Measurements from ENCODE around the gene TSPO2.
"Not testable (repeated sequence)": the region's sequence is repeated elsewhere in the genome, so short reads cannot be mapped to it uniquely, and the experiment has no call there.

TSPO2 gene, protein sequence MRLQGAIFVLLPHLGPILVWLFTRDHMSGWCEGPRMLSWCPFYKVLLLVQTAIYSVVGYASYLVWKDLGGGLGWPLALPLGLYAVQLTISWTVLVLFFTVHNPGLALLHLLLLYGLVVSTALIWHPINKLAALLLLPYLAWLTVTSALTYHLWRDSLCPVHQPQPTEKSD

DNA sequence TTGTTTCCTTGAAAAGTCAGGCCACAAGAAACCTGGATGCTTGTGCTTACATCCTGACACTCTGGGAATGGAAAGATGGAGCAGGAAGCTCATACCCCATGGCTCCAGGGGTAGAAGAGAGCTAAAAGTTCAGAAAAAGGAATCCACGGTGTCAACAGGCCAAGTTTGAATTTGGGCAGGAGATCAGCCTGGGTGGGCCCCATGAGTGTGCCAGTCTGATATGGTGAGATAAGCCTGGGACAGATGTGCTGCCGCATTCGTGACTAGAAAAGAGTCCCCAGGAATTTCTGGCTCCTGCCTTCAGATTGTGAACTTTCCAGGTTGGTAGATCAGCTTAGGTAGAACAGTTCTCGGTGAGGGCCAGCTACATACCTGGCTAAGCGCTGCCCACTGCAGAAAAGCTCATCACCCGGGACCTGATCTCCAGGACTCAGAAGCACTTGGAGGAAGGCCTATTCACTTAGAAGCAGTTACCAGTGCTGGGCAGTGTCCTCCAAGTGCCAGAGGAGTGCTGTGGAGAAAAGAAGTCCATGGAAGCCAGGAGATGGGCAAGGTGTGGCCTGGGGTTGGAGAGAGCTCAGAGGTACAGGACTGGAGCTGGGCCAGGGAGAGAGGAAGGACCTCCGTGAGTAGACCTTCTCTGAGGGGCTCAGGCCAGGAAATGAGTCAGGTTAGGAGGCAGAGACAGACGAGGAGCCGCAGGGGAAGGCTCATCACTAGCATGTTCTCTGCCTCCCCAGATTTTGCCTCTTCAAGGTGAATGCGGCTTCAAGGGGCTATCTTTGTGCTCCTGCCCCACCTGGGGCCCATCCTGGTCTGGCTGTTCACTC, at the start of gene TSPO2:
TSS of gene TSPO2 (plus strand) at position 242 of the 830 bp plus-strand sequence. CDS start at position 761, 519 bp downstream.
- no peak for DNase-seq

DNA sequence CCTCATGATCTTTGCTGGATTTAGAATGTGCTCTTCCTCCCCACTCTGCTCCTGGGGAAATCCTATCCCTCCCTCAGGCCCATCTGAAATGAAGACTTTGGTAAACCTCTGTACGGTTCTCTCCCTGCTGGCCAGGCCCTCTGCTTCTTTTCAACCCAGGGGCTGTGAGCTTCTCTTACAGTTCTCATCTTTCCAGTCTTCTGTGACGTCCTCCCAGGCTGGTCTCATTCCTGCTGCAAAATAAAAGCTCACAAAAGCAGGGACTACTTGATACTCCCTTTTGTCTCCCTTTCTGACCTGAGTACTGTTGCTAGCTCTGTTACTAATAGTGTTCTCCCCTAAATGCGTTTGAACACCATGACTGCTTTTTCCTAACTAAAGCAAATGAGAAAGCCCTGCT, 49.5 kb upstream of the TSPO2 start:
- DNase-seq: no peak

DNA sequence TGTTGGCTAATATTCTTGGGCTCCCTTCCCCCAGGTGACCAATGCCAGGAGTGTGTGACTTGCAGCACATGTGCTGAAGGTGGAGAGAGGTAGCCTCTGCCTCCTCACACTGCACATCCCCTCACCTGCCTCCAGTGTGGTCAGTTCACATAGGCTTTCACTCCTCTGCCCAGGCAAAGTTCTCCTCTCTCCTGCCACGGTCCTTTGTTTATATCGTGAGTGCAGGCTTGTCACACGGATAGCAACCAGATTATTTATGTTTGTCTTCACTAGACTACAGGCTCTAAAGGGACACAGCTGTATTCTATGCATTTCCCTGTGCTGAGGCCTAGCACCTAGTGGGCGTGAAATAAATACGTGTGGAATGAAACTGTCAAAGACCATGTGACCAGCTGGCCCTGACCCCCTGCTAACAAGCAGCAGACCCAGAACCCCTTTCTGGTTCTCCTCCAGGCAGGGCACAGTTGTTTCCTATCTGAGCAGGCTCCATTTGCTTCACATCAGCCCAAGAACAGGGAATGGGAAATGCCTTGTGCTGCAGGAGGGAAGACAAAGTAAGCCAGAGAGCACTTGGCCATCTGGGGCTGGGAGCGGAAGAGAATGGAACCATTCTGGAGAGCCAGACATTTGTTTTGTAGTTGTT, 45.6 kb upstream of the TSPO2 start:
- no peak for DNase-seq

DNA sequence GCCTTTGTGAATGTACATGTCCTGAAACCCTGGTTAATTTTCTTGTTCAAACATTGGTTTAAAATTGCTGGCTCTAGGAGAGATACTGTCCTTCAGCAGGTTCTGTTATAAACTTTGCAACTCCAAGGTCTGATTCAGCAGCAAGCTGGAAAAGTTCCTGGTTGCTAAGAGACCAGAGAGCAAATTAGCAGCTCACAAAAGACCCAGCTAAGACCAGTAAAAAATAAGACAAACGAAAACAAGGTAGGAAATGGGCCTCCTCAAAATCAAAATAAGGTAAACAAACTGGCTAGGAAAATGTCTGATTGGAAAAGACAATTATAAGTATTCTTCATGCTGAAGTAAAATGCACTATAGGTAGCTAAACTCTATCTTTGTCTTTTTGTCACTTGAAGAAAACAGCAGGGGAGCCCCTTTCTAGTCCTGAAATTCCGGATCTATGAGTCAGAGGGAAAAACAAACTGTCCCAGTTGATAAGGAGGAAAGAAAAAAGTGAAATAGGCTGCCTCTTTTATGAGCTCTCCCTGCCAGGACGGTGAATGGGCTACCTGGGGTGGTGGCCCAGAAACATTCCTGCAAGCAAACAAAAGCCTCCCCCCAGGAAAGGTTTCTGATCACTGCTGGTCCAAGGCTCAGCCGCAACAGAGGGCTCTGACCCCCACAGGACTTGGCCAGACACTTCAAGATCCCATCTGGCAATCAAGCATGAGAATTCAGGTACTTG, 44.9 kb upstream of the TSPO2 start:
- no peak for DNase-seq

DNA sequence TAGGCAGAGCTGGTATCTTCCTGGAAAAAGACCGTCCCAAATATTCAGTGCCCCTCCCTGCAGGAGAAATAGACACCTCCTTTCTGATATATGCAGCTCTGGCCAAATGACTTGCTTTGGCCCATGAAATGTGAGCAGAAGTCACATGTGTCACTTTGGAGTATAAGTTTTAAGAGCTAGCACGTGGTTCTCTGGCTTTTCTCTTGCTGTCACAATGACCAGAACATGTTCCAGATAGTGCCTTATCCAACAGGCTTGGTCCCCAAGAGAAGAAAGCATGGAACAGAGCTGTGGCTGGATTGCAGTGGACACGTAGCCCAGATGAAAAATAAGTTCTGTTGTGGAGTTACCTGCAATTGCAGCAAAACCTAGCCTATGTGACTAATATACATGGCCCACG, 43.6 kb upstream of the TSPO2 start:
- DNase-seq: no peak

DNA sequence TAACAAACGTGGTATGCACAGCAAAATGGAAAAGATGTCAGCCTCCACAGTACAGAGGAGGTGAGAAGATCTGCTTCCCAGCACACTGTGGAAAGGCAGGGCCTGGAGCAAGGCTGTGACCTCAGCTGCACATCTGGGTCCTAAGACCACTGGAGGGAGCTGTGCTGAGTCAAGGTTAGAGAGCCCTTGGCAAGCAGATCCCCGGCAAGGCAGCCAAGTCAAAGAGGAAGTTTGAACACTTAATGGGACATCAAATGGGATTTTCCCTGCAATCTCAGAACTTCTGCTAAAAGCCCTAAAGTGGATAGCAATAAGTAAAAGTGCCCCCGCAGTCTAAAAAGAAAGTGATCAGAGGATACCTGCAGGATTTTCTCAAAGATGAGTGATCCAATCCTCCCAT, 42.7 kb upstream of the TSPO2 start:
- DNase-seq: peak; percentile 70 to 84

DNA sequence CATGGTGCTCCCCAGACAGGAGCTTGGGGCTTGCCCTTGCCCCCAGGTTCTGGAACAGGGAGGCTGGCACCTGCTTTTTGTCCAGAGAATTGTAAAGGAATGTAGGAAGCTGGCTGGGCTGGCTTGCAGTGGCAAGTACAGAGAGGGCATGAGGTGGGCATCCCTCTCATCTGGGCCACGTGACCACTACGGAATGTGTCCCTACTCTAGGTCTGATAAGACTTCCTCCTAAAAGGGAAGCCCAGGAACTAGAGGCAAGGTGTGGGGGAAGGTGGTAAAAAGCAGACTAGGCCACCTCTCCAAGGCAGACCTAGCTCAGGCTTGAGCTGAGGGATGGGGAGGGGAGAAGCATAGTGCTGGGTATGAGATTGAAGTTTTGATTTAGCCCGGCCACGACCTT, 42.0 kb upstream of the TSPO2 start:
- no peak for DNase-seq

DNA sequence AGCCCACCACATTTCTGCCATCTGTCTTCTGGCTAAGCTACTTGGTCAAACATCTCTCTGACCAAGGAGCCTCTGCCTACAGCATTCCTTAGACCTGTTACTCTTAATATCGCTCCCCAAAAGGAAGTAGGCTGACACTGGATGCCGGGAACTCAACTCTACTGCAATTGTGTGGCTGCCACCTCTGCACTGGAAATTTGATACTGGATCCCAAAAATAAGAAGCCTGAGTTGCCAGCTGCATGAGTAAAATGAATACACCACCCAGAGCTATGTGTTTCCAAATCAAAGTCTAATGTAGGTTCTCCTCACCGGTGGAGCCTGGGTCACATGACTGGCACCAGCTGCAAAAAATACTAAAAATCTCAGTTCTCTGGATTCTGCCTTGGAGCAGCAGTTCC, 40.1 kb upstream of the TSPO2 start:
- no peak for DNase-seq

DNA sequence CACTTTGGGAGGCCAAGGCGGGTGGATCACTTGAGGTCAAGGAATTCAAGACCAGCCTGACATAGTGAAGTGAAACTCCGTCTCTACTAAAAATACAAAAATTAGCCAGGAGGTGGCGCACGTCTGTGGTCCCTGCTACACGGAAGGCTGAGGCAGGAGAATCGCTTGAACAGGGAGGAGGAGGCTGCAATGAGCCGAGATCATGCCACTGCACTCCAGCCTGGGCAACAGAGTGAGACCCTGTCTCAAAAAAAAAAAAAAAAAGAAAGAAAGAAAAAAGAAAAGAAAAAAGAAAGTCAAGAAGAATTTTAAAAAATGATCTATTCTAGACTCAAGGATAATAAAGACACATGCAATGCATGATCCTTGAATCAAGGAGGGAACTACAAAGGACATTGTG, 36.0 kb upstream of the TSPO2 start:
- peak; percentile 54 to 73 for DNase-seq

DNA sequence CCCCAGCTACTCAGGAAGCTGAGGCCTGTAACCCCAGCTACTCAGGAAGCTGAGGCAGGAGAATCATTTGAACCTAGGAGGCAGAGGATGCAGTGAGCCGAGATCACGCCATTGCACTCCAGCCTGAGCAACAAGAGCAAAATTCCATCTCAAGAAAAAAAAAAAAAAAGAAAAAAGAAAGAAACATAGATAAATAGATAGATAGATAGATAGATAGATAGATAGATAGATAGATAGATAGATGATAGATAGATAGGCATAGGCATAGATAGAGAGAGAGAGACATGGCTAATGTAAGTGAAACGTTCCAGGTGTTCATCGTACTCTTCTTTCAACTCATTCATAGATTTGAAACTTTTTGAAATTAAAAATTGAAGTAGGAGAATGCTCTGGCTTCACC, 35.3 kb upstream of the TSPO2 start:
- DNase-seq: not testable (repeated sequence)

DNA sequence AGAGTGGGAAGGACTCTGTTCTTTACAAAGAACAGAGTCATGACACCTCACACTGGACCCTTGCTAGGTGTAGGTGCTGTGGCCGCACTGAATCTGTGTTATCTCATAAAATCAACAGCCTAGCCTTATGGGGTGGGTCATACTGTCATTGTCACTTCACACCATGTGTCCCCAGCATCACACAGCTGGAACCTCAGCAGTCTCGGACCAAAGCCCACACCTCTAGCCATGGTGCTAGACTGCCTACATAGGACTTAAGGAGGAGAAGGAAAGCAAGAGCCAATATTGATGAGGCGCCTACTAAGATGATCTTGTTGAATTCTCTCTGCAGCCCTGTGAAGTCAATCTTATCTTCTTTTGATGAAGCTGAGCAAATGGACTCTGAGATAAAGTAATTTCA, 34.3 kb upstream of the TSPO2 start:
- DNase-seq: no peak

DNA sequence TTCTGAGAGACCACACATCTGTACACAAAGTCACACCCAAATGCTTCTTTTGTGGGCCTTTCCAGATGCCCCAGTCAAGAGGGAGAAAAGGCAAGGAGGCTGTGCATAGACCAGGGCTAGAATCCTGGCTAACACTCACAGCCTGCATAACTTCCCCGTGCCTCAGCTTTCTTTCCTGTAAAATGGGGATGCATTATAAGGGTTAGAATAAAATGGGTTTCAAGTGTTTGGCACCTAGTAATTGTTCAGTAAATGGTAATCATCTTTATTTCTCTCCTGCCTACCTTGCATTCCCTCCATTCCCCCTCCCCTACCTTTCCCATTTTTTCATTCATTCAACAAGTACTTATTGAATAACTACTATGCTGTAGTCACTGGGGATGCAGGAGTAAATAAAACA, 32.6 kb upstream of the TSPO2 start:
- DNase-seq: no peak

DNA sequence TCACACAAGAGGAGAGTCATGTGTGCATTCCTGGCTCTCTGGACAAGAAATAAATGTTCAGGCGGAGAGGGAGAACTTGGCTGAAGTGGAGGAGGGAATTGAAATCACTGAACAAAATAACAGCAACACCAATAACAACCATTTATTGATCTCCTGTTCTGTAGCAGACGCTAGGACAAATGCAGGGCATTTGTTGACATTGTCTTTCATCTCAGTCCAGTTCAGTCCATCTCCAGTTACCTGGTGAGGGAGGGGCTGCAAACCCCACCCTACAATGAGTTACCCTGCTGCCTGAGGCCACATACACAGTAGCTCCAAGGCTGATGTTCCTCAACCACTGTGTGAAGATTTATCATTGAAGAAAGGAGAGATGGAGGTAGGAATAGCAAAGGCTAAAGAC, 30.6 kb upstream of the TSPO2 start:
- DNase-seq: no peak

DNA sequence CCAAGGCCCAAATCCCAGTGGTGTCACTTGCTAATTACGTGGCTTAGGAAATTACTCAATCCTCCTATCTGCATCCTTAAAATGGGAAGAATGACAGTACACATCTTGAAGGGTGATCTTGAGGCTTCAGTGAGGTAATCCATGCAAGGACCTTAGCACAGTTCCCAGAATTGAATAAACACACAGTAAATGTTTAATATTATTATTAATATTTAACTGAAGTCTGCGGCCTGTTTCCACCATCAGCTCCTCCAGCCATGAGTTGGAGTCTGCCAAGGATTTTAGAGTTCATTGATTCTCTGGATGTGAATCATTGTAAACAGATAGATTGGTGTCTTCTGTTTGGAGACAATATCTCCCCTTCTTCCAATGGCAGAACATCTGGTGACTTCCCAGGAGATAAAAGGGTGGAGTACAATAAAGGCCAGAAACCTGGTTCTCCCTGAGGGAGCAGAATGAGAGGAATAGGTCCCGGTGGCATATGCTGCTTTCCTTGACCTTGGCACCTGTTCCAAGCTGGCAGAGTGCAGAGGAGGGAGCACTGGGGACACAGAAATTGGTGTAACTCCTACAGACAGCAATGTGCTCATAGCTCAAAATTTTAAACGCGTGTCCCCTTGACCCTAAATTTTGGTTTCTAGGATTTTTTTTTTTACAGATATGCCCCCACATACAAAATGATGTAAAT, 28.7 kb upstream of the TSPO2 start:
- DNase-seq: no peak

DNA sequence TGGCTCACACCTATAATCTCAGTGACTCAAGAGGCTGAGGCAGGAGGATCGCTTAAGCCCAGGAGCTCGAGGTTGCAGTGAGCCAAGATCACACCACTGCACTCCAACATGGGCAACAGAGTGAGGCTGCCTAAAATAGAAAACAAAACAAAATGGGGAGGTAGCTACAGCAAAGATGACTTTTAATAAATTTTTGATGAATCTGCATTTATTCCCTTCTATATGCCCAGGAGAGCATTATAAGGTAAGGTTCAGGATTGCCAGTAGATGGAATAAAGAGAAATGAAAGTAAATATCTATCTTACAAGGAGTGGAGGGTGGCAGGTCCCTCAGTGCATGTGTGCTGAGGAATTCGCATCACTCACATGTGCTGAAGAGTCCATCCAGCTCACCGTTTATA, 27.5 kb upstream of the TSPO2 start:
- no peak for DNase-seq

DNA sequence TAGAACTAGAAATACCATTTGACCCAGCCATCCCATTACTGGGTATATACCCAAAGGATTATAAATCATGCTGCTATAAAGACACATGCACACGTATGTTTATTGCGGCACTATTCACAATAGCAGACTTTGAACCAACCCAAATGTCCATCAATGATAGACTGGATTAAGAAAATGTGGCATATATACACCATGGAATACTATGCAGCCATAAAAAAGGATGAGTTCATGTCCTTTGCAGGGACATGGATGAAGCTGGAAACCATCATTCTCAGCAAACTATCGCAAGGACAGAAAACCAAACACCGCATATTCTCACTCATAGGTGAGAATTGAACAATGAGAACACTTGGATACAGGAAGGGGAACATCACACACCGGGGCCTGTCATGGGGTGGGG, 26.4 kb upstream of the TSPO2 start:
- not testable (repeated sequence) for DNase-seq

DNA sequence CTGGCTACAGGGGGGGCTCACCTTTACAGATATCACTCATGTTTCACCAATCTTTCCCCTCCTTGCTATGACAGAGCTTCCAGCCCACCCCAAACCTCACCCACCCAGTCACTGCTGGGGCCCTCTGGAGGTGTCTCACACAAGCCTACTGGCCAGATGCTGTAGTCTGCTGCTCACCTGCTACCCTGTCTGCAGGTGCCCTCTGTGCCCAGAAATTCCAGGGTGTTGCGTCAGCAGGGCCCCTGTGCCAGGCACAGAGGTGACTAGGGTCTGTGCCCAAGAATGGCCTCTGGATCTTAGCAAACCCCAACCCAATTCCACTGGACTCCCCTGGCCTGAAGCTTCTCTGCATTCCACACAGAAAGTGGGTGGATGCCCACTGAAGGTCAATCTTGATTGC, 24.6 kb upstream of the TSPO2 start:
- no peak for DNase-seq

DNA sequence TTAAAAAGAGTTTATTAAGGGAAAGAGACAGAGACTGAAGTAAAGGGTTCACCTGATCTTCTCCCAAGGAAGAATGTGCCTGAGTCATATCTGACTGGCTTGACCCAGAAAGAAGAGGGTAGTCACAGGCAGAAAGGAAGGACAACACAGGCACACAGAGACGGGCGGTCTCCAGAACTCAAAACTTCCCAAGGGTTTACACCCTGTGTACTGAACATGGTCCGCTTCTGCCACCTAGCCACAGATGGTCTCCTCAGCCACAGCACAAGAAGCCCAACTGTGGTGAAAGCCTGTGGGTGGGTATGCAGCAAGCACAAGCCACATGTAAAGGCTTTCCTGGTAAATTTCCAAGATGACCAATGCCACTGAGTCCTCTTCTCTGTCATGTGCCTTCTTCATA, 20.4 kb upstream of the TSPO2 start:
- no peak for DNase-seq

DNA sequence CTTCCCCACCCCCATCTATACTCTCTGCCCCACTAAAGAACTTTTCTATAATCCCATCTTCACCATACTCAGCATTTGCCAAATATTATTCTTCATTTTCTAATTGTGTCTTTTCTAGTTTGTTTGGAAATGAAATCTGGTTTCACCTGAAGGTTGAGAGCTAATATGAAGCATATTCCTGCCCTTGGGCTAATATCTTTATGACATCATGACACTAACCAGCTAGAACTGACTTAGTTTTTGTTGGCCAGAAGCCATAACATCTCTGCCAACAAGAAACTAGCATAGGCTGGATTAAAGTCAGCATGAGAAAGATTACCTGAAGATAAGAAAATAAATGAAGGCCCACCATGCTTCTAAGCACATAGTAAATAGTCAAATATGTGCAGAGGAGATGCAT, 20.0 kb upstream of the TSPO2 start:
- DNase-seq: no peak

DNA sequence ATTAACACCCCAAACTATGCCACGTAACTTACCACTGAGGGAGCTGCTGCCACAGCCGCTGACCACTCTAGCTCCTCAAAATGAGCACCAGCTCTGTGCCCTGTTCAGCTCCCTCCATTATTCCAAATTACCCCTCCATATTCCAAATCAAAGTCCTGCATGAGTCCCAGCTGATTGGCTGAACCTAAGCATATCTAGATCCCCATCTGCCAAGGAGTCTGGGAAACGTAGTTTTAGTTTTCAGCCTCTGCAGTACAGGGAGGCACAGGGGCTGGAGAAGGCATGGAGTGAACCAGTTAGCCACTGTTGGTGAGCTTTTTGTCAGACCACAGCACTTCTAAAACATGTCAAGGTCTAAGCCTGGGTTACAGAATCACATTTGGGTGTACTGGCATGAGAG, 19.2 kb upstream of the TSPO2 start:
- DNase-seq: no peak

DNA sequence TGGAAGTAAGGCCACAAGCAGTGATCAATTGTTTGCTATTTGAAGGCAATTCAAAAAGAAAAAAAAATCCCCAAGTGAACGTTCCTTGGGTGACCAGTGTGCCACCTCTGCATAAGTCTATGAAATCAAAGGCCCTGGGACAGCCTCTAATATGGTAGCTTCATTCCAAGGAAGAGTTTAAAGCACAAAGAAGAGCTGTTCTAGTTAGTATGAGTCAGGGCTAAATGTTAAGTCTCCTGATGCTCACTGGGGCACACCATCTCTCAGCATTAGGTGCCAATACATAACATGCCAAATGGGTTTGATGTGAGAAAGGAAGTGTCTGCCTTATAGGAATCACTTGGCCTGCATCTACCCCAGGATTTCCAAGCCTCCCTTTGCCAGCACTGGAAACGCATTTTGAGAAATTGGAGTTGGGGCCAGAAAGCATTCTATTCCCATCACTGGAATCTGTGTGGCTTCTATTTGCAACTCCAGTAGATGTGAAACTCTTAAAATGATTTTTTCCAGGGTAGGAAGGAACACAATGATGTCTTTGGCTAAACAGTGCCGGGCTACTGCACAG, 16.2 kb upstream of the TSPO2 start:
- DNase-seq: no peak

DNA sequence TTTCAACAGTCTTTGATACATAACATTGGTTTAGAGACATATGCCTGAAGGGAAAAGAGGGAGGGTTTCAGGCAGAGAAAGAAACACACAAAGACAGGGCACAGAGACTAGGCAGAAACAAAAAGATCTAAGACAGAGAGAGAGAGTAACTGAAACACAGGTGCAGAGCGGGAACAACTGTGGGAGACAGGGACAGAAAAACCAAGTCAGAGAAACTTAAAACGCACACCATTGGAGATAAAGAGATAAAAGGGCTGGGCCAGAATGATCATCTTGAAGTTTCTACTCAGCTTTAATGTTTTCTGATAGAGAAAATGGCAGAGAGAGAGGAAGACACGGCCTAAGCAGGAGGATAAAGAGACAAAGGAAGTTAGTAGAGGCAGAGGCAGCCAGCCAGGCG, 15.0 kb upstream of the TSPO2 start:
- DNase-seq: peak in 1 of 2 experiments; percentile 31
